Cardiac muscle cell (in vitro differentiated cells and primary cell): ENCODE results near the gene SH3TC1. TPM values are rescaled to one million over a fixed set of nuclear protein-coding genes. Genes with fewer than 3 reads are reported as not detected.

ENCODE experiments used
- DNase-seq, 2 donors: peaks; one replicate each; pipeline versions ENCODE4 v3.0.0 to v3.0.0-alpha.2; 2010 to 2017; ENCODE audit warnings: low read depth in 1 of 2, low spot score in 1 of 2
- H3K27ac ChIP-seq: fragments of 200-600 bp; sonication (generic); 2 replicates; pipeline ENCODE4 v1.5.1; 2016
- H3K27me3 ChIP-seq: fragments of 200-600 bp; sonication (generic); 2 replicates; pipeline ENCODE4 v1.6.0; 2016; ENCODE audit warnings: control low read depth
- H3K36me3 ChIP-seq: fragments of 200-600 bp; sonication (generic); 2 replicates; pipeline ENCODE4 v1.5.1; 2016; ENCODE audit warnings: control low read depth
- H3K4me1 ChIP-seq: fragments of 200-600 bp; sonication (generic); 2 replicates; pipeline ENCODE4 v1.8.1; 2017; ENCODE audit warnings: low read depth, mild to moderate bottlenecking, mixed run types
- H3K4me3 ChIP-seq: fragments of 200-600 bp; sonication (generic); 2 replicates; pipeline ENCODE4 v1.5.1; 2016; ENCODE audit warnings: mild to moderate bottlenecking
- H3K9me3 ChIP-seq: fragments of 200-600 bp; sonication (generic); 2 replicates; pipeline ENCODE4 v1.5.1; 2017; ENCODE audit warnings: low read depth, mild to moderate bottlenecking, control low read depth
- polyA plus RNA-seq: library from polyadenylated mRNA; unstranded; fragments of >200 nt; fragmentation: Nextera tagmentation; extraction: Ambion mirVana; gene quantifications from 2 replicates; pipeline ENCODE4 v1.2.1, GENCODE V29; 2016
- total RNA-seq: library from RNA; depleted of rRNA; stranded (reverse); fragments of >200 nt; gene quantifications from 2 replicates; pipeline ENCODE4 v1.2.3, GENCODE V29; 2016
- TF ChIP-seq, protein P1 (sequence below): IDR thresholded peaks from 2 replicates; pipeline ENCODE4 v1.5.1; 2012; ENCODE audit warnings: low read depth, mild to moderate bottlenecking, low read length

Gene SH3TC1
- total and polyA plus RNA-seq, 2 experiments from 2014 or later: 0.57 to 3.8 TPM

DNA sequence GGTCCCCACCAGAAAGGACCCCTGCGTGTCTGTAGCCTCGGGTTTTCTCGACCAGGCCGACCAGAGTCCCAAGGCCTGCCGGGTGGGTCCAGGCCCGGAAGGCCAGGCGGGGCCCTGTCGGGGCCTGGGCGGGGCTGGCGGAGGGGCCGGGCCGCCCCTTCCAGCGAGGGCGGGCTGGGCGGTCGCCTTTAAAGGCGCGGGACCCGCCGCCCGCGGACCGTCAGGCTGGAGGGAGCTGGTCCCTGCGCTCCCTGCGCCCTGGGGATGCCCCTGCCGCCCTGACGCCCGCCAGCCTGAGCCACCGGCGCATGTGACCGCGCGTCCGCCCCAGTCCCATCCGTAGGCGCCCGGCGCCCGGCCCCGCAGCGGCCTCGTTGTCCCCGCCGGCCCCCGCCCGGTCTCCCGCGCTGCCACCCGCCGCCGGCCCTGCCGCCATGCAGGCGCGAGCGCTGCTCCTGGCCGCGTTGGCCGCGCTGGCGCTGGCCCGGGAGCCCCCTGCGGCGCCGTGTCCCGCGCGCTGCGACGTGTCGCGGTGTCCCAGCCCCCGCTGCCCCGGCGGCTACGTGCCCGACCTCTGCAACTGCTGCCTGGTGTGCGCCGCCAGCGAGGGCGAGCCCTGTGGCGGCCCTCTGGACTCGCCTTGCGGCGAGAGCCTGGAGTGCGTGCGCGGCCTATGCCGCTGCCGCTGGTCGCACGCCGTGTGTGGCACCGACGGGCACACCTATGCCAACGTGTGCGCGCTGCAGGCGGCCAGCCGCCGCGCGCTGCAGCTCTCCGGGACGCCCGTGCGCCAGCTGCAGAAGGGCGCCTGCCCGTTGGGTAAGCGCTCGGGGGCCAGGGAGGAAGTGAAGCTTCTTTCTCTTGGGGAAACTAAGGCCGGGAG, 70.7 kb downstream of the SH3TC1 start, which contains the start of gene HTRA3:
Gene HTRA3 (plus strand): TSS at position 220 of the 883 bp plus-strand sequence. CDS start 215 bp downstream, at position 435.
- peaks cover 19% of the 10 kb centered on the region for H3K4me1 ChIP-seq
- H3K9me3 ChIP-seq: no peaks in the 10 kb centered on the region
- no peak within 1 kb of the TSS for H3K27ac ChIP-seq
- peak; percentile 73 to 86 for DNase-seq
- H3K27me3 ChIP-seq: peaks cover 16% of the 10 kb centered on the region
- H3K36me3 ChIP-seq: no peaks in the 10 kb centered on the region
- H3K4me3 ChIP-seq: peak within 1 kb of the TSS; percentile 22
- TF ChIP-seq, protein P1, sequence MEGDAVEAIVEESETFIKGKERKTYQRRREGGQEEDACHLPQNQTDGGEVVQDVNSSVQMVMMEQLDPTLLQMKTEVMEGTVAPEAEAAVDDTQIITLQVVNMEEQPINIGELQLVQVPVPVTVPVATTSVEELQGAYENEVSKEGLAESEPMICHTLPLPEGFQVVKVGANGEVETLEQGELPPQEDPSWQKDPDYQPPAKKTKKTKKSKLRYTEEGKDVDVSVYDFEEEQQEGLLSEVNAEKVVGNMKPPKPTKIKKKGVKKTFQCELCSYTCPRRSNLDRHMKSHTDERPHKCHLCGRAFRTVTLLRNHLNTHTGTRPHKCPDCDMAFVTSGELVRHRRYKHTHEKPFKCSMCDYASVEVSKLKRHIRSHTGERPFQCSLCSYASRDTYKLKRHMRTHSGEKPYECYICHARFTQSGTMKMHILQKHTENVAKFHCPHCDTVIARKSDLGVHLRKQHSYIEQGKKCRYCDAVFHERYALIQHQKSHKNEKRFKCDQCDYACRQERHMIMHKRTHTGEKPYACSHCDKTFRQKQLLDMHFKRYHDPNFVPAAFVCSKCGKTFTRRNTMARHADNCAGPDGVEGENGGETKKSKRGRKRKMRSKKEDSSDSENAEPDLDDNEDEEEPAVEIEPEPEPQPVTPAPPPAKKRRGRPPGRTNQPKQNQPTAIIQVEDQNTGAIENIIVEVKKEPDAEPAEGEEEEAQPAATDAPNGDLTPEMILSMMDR: no peak

DNA sequence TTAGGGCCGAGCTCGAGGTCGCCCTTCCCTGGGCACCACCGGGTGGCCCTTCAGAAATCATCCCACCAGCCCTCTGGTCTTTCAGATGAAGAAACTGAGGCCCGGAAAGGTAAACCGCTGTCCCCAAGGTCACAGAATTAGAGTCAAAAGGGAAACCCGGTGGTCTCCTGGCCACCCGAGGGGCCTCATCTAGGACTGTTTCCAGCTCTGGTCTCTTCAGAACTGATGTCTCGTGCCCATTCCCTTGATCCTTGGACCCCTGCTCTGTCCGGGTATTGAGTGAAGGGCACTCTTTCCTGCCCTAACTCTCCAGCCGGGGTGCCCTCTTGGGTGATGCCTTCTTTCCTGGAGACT, 71.3 kb downstream of the SH3TC1 start:
- Histone ChIP-seq H3K27me3 (peaks cover 16% of the 10 kb centered on the region), H3K4me3 (no peak overlapping the region), H3K4me1 (peaks cover 19% of the 10 kb centered on the region), H3K27ac (no peak overlapping the region), H3K36me3 (no peaks in the 10 kb centered on the region), H3K9me3 (no peaks in the 10 kb centered on the region)
- TF ChIP-seq, protein P1: no peak
- DNase-seq: no peak

DNA sequence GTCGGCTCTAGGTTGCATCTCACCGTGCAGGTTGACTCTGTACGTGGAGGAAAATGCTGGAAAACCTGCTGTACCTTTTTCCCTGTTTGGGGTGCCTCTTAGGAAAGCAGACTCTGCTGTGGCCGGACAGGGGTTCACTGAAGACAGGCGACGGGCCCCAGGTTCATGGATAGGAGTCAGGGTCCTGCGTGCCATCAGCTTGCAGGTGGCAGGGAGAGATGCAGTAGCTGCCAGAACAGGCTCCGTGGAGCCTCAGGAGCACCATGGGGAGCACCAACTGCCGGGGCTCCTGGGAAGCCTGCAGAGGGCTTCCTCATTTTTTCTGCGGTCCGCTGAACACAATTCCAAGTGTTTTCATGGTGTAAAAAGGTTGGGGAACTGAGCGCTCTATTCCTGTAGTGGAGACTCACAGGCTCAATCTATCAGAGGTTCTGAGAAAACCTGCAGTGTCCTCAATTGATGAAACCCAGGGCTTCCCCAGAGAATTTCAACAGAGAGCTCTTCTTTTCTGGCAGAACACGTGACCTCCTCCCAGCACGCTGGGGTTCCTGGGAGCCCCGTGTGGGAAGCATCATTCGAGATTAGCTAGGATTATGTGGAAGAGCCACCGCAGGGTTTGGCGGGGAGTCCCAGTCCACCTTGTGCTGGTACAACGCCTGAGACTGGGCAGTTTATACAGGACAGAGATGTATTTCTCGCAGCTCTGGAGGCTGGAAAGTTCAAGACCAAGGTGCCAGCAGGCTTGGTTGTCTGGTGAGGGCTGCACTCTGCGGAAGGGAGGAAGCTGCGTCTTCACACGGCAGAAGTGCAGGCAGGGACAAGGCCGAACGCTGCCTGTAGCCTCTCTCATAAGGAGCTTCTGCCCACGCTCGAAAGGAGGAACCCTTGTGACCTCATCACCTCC, 72.1 kb downstream of the SH3TC1 start:
- TF ChIP-seq, protein P1: no peak
- Histone ChIP-seq H3K4me3 (no peak overlapping the region), H3K4me1 (peaks cover 19% of the 10 kb centered on the region), H3K27ac (no peak overlapping the region), H3K27me3 (peaks cover 16% of the 10 kb centered on the region), H3K36me3 (no peaks in the 10 kb centered on the region), H3K9me3 (no peaks in the 10 kb centered on the region)
- peak in 1 of 2 donors; percentile 34 for DNase-seq

DNA sequence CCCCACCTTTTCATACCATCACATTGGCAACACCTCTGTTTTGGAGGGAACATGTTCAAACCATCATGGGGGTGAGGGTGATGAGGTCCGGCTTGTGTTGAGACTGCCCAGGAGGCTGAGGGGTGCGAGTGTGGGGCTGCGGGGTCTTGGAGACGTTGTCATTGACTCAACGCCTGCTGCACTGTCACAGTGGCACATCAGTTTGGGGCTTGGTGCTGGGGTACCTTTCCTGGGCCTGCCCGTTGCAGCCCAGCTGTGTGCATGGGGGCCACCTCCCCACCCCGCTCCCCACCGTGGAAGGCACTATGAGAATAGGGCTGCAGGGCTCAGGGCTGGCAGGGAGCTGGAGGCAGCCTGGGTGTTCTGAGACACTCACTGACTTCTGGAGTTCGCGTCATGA, 72.7 kb downstream of the SH3TC1 start:
- no peak for DNase-seq
- peaks cover 16% of the 10 kb centered on the region for H3K27me3 ChIP-seq
- no peak overlapping the region for H3K27ac ChIP-seq
- H3K9me3 ChIP-seq: no peaks in the 10 kb centered on the region
- H3K4me1 ChIP-seq: peaks cover 17% of the 10 kb centered on the region
- TF ChIP-seq, protein P1: no peak
- H3K4me3 ChIP-seq: no peak overlapping the region
- no peaks in the 10 kb centered on the region for H3K36me3 ChIP-seq
